ENCODE results near the gene AADAT. TPM values are rescaled to one million over a fixed set of nuclear protein-coding genes. Genes with fewer than 3 reads are reported as not detected.

The AADAT gene
- total RNA-seq, 1 experiment from 2014 or later: 2.7 TPM

- no peak for DNase-seq
- H3K4me1 ChIP-seq (ENCODE audit: insufficient read depth, low read length): peaks cover 4% of the 10 kb centered on the region; the same call in 1 of the 2 replicates
- H3K4me2 ChIP-seq (ENCODE audit: low read length): no peak overlapping the region
- no peak for ATAC-seq
- H3K9me3 ChIP-seq (ENCODE audit: low read length): no peaks in the 10 kb centered on the region
- BruUV-seq (replicated peaks): no TSS peak
- H3K27me3 ChIP-seq (ENCODE audit: low read length): no peaks in the 10 kb centered on the region
- no peaks in the 10 kb centered on the region for H4K20me1 ChIP-seq (ENCODE audit: low read length)
- no peaks in the 10 kb centered on the region for H3K9me2 ChIP-seq (replicated peaks; ENCODE audit: low read length)
- no peak overlapping the region for H3K27ac ChIP-seq (ENCODE audit: low read length)
- no peak for TF ChIP-seq EZH2 (IDR thresholded peaks at IDR 0.05; ENCODE audit: low read length, unreplicated experiment)
- TF ChIP-seq, protein P1, sequence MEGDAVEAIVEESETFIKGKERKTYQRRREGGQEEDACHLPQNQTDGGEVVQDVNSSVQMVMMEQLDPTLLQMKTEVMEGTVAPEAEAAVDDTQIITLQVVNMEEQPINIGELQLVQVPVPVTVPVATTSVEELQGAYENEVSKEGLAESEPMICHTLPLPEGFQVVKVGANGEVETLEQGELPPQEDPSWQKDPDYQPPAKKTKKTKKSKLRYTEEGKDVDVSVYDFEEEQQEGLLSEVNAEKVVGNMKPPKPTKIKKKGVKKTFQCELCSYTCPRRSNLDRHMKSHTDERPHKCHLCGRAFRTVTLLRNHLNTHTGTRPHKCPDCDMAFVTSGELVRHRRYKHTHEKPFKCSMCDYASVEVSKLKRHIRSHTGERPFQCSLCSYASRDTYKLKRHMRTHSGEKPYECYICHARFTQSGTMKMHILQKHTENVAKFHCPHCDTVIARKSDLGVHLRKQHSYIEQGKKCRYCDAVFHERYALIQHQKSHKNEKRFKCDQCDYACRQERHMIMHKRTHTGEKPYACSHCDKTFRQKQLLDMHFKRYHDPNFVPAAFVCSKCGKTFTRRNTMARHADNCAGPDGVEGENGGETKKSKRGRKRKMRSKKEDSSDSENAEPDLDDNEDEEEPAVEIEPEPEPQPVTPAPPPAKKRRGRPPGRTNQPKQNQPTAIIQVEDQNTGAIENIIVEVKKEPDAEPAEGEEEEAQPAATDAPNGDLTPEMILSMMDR (conservative IDR thresholded peaks at IDR 0.05; ENCODE audit: low read depth, low read length): no peak
- no peak for TF ChIP-seq EZH2phosphoT487 (IDR thresholded peaks at IDR 0.05; ENCODE audit: borderline replicate concordance, low read length)
- no peaks in the 10 kb centered on the region for H3K36me3 ChIP-seq (ENCODE audit: low read depth, low read length)
- ChIA-PET POLR2A (ENCODE audit: unreplicated experiment) (no interaction called here), CTCF (no interaction called here)
- no peak overlapping the region for H3K9ac ChIP-seq (ENCODE audit: low read length)
- H3F3A ChIP-seq (ENCODE audit: low read length, unreplicated experiment): no peaks in the 10 kb centered on the region
- H2AFZ ChIP-seq (ENCODE audit: low read length): no peak overlapping the region
- intact Hi-C loops (cut with micrococcal nuclease): loop anchor here (5.0 kb wide), 1 partner anchor 120 kb away; no protein-coding TSS in a partner anchor
- no peak overlapping the region for H3K4me3 ChIP-seq (ENCODE audit: low read length)
- no peaks in the 10 kb centered on the region for H3K79me2 ChIP-seq (ENCODE audit: low read length)
These were observed 47.7 kb upstream of the AADAT start for GRCh38 chr4:170137466-170137865.

DNA sequence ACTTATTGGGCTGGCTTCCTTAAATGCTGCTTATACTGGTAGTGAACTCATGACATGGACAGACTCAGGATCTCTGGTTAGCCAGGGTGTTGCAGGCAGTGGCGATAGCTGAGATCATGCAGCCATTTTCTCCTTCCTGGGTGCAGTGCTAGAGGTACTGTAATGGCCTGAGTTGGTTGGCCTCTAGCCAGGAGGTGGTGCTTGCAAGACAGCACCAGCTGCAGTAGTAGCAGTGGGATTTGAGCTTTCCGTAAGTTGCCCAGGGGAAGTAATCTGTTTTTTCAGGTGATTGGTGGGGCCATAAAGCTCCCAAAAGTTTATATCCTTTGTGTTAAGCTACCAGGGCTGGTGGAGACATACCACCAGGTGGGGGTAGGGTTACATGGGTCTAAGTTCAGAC is 45.1 kb upstream of the AADAT start:
- Histone ChIP-seq H3K9ac (ENCODE audit: low read length) (no peak overlapping the region), H3K4me1 (ENCODE audit: insufficient read depth, low read length) (peaks cover 4% of the 10 kb centered on the region; the same call in 1 of the 2 replicates), H3K4me3 (ENCODE audit: low read length) (no peak overlapping the region), H2AFZ (ENCODE audit: low read length) (no peak overlapping the region), H3K27me3 (ENCODE audit: low read length) (no peaks in the 10 kb centered on the region), H3K9me2 (replicated peaks; ENCODE audit: low read length) (no peaks in the 10 kb centered on the region), H3K36me3 (ENCODE audit: low read depth, low read length) (no peaks in the 10 kb centered on the region), H3K79me2 (ENCODE audit: low read length) (no peaks in the 10 kb centered on the region), H3F3A (ENCODE audit: low read length, unreplicated experiment) (no peaks in the 10 kb centered on the region), H3K27ac (ENCODE audit: low read length) (no peak overlapping the region), H4K20me1 (ENCODE audit: low read length) (no peaks in the 10 kb centered on the region), H3K9me3 (ENCODE audit: low read length) (no peaks in the 10 kb centered on the region), H3K4me2 (ENCODE audit: low read length) (no peak overlapping the region)
- DNase-seq: no peak
- ChIA-PET POLR2A (ENCODE audit: unreplicated experiment) (no interaction called here), CTCF (no interaction called here)
- ATAC-seq: no peak
- no TSS peak for BruUV-seq (replicated peaks)
- TF ChIP-seq, protein P1 (conservative IDR thresholded peaks at IDR 0.05; ENCODE audit: low read depth, low read length): no peak
- TF ChIP-seq EZH2 (IDR thresholded peaks at IDR 0.05; ENCODE audit: low read length, unreplicated experiment): no peak
- intact Hi-C loops (cut with micrococcal nuclease): loop anchor here (5.0 kb wide), 1 partner anchor 122 kb away; no protein-coding TSS in a partner anchor

DNA sequence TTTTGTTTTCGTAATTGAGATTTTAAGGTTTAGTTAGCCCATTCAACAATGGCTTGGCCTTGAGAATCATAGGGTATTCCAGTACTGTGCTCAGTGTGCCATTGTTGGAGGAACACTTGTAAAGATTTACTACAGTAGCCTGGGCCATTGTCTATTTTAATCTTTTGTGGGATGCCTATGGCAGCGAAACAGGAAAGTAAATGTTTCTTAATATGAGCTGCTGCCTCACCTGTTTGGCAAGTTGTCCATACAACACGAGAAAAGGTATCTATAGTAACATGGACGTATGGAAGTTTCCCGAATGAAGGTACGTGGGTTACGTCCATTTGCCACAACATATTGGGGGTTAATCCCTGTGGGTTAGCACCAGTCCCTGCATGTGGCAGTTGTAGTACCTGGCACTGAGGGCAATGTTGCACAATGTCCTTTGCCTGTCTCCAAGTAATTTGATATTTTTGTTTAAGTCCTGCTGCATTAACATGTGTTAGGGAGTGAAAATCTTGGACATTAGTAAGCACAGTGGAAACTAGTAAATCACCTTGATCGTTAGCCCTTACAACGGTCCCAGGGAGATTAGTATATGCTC is 38.6 kb upstream of the AADAT start:
- Histone ChIP-seq H3K27me3 (ENCODE audit: low read length) (no peaks in the 10 kb centered on the region), H3K27ac (ENCODE audit: low read length) (no peak overlapping the region), H3K9me3 (ENCODE audit: low read length) (no peaks in the 10 kb centered on the region), H3K9ac (ENCODE audit: low read length) (no peak overlapping the region), H3K9me2 (replicated peaks; ENCODE audit: low read length) (no peaks in the 10 kb centered on the region), H3K79me2 (ENCODE audit: low read length) (no peaks in the 10 kb centered on the region), H3K4me3 (ENCODE audit: low read length) (no peak overlapping the region), H3K36me3 (ENCODE audit: low read depth, low read length) (no peaks in the 10 kb centered on the region), H3K4me1 (ENCODE audit: insufficient read depth, low read length) (no peaks in the 10 kb centered on the region), H3K4me2 (ENCODE audit: low read length) (no peak overlapping the region), H3F3A (ENCODE audit: low read length, unreplicated experiment) (no peaks in the 10 kb centered on the region), H2AFZ (ENCODE audit: low read length) (no peak overlapping the region), H4K20me1 (ENCODE audit: low read length) (no peaks in the 10 kb centered on the region)
- ChIA-PET POLR2A (ENCODE audit: unreplicated experiment) (no interaction called here), CTCF (no interaction called here)
- no peak for DNase-seq
- intact Hi-C loops (cut with micrococcal nuclease): no loop called here
- BruUV-seq (replicated peaks): no TSS peak
- ATAC-seq: no peak
- no peak for TF ChIP-seq EZH2 (IDR thresholded peaks at IDR 0.05; ENCODE audit: low read length, unreplicated experiment)
- TF ChIP-seq, protein P1 (conservative IDR thresholded peaks at IDR 0.05; ENCODE audit: low read depth, low read length): no peak
- no peak for TF ChIP-seq EZH2phosphoT487 (IDR thresholded peaks at IDR 0.05; ENCODE audit: borderline replicate concordance, low read length)

Data from PC-3 (cell line).